Hippocampal formation (tissue), 2 donors: Measurements from ENCODE around the gene EXOSC5.
"Not testable (repeated sequence)": the region's sequence is repeated elsewhere in the genome, so short reads cannot be mapped to it uniquely, and the experiment has no call there.

Experiments
- DNase-seq, 2 donors: peaks; one replicate each; lab custom pipeline; 2025; lab: John Stamatoyannopoulos, UW

The EXOSC5 gene

DNA sequence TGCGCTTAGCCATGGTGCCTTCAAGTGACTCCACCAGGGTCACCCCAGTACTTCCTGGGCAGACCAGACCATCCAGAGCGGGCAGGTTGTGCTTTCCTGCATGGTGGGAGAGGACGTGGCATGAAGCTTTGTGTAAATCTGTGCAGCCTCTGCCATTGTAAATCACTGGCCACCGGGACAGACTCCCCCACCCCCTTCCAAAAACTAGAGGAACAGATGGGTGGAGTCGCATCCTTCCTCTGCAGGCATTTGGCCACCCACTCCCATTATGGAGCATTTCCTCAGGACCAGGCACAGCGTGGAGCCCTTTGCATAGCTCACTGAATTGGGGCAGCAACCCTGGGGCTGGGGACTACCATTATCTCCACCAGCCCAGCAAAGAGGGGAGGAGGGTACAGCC, 8.6 kb upstream of the EXOSC5 start:
- DNase-seq = no peak

GRCh38 chr19:41403181-41403970, 6.2 kb upstream of the EXOSC5 start:
- DNase-seq = no peak

DNA sequence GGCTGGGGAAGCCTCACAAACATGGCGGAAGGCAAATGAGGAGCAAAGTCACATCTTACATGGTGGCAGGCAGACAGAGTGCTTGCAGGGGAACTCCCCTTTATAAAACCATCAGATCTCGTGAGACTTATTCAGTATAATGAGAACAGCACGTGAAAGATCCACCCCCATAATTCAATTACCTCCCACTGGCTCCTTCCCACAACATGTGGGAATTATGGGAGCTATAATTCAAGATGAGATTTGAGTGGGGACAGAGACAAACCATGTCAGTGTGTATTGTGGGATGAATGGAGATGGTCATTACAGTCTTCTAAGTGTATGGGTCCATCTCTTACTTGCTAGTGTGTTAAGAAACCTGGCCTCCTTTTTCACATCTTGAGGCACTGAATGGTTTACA, 4.9 kb upstream of the EXOSC5 start:
- no peak for DNase-seq

DNA sequence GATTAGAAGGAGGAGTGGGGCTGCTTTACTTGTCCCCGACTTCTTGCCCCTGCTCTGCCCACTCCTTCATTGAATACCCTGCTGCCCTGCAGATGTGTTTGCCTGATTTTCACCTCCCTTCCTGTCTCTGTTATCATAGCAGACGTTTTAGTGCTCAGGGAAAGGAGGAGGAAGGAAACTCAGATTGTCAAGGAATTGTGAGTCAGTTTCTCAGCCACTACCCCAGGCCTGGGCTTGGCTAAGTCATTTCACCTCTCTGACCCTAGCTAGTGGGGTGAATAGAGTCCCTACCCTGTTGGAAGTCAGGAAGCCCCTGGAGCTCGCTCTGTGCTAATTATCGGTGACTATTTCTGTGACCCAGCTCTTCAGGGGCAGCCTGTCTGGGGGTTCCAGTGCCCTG, 4.3 kb upstream of the EXOSC5 start:
- DNase-seq = no peak

DNA sequence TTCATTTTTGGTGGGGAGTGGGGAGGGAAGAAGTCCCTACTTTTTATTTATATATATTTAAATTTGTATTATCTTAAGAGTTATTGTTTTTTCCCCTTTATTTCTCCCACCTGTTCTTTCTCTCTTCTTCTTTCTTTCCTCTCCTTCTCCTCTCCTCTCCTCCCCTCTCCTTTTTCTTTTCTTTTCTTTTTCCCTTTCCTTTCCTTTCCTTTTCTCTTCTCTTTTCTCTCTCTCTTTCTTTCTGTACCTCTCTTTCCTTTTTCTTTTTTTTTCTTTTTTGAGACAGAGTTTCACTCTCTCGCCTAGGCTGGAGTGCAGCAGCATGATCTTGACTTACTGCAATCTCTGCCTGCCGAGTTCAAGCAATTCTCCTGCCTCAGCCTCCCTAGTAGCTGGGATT, 2.4 kb upstream of the EXOSC5 start:
- DNase-seq = no peak

- DNase-seq = no peak
Observed at GRCh38 chr19:41399091-41399490, 1.9 kb upstream of the EXOSC5 start.

- no peak for DNase-seq
Observed at GRCh38 chr19:41398598-41398997, 1.4 kb upstream of the EXOSC5 start.

- DNase-seq = no peak
Observed at GRCh38 chr19:41398050-41398418, 875 bp upstream of the EXOSC5 start.

GRCh38 chr19:41395355-41395754, 1.8 kb downstream of the EXOSC5 start:
- no peak for DNase-seq

GRCh38 chr19:41392775-41393174, 4.4 kb downstream of the EXOSC5 start:
- no peak for DNase-seq

GRCh38 chr19:41391618-41392017, 5.5 kb downstream of the EXOSC5 start:
- DNase-seq = no peak

DNA sequence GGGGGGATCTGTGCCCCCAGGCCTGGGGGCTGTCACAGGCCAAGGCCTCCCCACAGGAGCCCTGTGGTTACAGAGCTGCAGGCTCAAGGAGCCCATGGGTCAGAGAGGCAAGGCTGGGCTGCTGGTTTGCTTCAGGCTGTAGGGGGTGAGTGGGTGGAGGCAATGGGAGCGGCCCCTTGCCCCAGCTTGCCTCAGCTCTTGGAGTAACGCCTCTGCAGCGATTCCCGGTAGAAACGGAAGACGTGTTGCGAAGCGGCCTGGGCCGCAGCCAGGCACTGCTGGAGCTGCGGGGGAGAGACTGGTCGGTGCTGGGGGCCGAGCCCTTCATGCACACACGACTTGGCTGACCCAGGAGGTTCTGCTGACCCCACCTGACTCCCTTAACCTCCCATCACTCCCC, 10.7 kb downstream of the EXOSC5 start:
- DNase-seq = no peak

DNA sequence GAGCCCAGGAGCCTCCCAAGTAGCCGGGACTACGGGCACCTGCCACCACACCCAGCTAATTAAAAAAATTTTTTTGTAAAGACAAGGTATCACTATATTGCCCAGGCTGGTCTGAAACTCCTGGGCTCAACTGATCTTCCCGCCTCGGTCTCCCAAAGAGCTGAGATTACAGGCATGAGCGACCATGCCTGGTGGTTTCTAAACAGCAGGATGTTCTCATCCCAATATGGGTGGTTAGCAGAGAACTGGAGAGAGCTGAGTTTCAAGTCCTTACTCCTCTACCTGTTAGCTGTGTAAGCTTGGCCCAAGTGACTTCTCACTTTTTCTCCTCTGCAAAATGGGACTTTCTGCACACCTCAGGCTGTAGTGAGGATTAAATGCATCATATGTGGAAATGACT, 12.8 kb downstream of the EXOSC5 start:
- no peak for DNase-seq

GRCh38 chr19:41381536-41381935, 15.6 kb downstream of the EXOSC5 start:
- not testable (repeated sequence) for DNase-seq

GRCh38 chr19:41377977-41378709, 19.0 kb downstream of the EXOSC5 start:
- no peak for DNase-seq

DNA sequence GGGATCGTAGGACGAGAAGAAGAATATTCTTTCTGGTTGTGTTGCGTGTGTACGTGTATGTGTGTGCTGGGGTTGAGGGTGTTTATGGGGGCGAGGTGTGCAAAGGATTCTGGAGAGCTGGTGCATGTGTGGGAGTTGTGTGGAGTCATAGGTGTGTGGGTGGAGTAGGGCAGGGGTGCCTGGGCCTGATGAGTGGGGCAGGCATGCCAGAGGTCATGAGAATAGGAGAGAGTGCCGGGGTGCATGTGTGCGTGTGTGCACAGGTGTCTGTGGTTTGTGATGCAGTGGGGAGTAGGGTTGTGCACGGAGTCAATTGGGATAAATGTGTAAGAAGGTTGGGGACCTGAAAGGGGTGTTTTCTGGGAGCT, 20.2 kb downstream of the EXOSC5 start:
- no peak for DNase-seq

GRCh38 chr19:41376241-41376997, 20.7 kb downstream of the EXOSC5 start, which contains the start of gene TMEM91:
Gene TMEM91, plus strand, starts transcription at chr19:41376533. Its CDS starts 1,777 bp downstream, at chr19:41378310.
- DNase-seq = no peak

DNA sequence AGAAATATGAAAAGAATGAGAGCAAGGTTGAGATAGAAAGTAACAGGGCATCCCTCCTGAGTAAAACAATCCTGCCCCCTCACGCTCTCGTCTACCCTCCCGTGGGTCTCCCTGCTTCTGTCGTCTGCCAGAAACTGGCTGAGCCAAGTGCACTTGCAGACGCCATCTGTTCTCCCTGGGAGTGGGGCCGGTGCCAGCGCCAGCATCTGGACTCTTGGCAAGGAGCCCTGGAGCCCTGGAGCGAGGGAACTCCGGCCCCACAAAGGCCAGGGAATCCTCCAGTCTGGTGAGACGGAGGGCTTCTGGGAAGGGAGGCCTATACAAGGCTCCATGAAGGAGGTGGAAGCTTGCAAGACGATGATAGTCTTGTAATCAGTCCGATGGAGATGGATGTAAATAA, 23.2 kb downstream of the EXOSC5 start:
- DNase-seq = peak; percentile 62 to 74

GRCh38 chr19:41372501-41372900, 24.7 kb downstream of the EXOSC5 start:
- no peak for DNase-seq

DNA sequence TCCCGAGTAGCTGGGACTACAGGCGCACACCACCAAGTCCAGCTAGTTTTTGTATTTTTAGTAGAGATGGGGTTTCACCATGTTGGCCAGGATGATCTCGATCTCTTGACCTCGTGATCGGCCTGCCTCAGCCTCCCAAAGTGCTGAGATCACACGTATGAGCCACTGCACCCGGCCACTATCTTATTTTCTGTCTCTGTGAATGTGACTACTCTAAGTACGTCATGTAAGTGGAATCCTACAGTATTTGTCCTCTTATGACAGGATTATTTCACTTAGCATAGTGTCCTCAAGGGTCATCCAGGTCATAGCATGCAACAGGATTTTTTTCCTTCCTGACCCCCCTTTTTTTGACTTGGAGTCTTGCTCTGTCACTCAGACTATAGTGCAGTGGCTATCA, 25.6 kb downstream of the EXOSC5 start:
- DNase-seq = no peak

GRCh38 chr19:41371119-41371518, 26.0 kb downstream of the EXOSC5 start:
- DNase-seq = not testable (repeated sequence)

DNA sequence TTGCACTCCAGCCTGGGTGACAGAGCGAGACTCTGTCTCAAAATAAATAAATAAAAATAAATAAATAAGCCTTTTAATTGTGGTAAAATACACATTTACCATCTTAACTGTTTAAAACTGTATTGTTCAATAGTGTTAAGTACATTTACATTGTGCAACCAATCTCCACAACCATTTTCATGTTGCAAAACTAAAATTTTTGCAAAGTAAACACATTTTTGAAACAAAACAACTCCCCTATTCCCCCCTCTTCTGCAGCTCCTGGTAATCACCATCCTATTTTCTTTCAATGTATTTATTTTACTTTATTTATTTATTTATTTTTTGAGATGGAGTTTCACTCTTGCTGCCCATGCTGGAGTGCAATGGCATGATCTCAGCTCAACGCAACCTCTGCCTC, 27.4 kb downstream of the EXOSC5 start:
- no peak for DNase-seq

- no peak for DNase-seq
Observed at GRCh38 chr19:41367848-41368301, 29.3 kb downstream of the EXOSC5 start.
